ENCODE results near the gene FXYD5.

FXYD5 gene

GRCh38 chr19:35155981-35156672 is 1.6 kb downstream of the FXYD5 start:
- no peak for DNase-seq (ENCODE audit: low read depth in 2 of 2)

- DNase-seq (ENCODE audit: low read depth in 2 of 2): no peak
These were observed 2.1 kb downstream of the FXYD5 start for GRCh38 chr19:35156673-35157014.

- DNase-seq (ENCODE audit: low read depth in 2 of 2): no peak
These were observed 2.9 kb downstream of the FXYD5 start for GRCh38 chr19:35157431-35157830.

- DNase-seq (ENCODE audit: low read depth in 2 of 2): no peak
These were observed 5.1 kb downstream of the FXYD5 start for GRCh38 chr19:35159606-35160005.

GRCh38 chr19:35160629-35161433 is 6.3 kb downstream of the FXYD5 start:
- no peak for DNase-seq (ENCODE audit: low read depth in 2 of 2)

GRCh38 chr19:35161434-35161743 is 6.9 kb downstream of the FXYD5 start:
- DNase-seq (ENCODE audit: low read depth in 2 of 2): no peak

GRCh38 chr19:35162471-35163326 is 8.2 kb downstream of the FXYD5 start:
- DNase-seq (ENCODE audit: low read depth in 2 of 2): no peak

GRCh38 chr19:35164418-35164817 is 9.9 kb downstream of the FXYD5 start:
- no peak for DNase-seq (ENCODE audit: low read depth in 2 of 2)

- DNase-seq (ENCODE audit: low read depth in 2 of 2): no peak
These were observed 10.9 kb downstream of the FXYD5 start for GRCh38 chr19:35165200-35166058.

- no peak for DNase-seq (ENCODE audit: low read depth in 2 of 2)
These were observed 11.8 kb downstream of the FXYD5 start for GRCh38 chr19:35166100-35167063.

GRCh38 chr19:35167251-35168119 is 12.9 kb downstream of the FXYD5 start:
- no peak for DNase-seq (ENCODE audit: low read depth in 2 of 2)

GRCh38 chr19:35168196-35168595 is 13.7 kb downstream of the FXYD5 start:
- no peak for DNase-seq (ENCODE audit: low read depth in 2 of 2)

GRCh38 chr19:35169221-35169995 is 14.9 kb downstream of the FXYD5 start:
- no peak for DNase-seq (ENCODE audit: low read depth in 2 of 2)

- no peak for DNase-seq (ENCODE audit: low read depth in 2 of 2)
These were observed 16.0 kb downstream of the FXYD5 start for GRCh38 chr19:35170359-35171061.

- no peak for DNase-seq (ENCODE audit: low read depth in 2 of 2)
These were observed 17.2 kb downstream of the FXYD5 start for GRCh38 chr19:35171730-35172129.

- no peak for DNase-seq (ENCODE audit: low read depth in 2 of 2)
These were observed 19.7 kb downstream of the FXYD5 start for GRCh38 chr19:35174226-35174625.

GRCh38 chr19:35176181-35176570 is 21.6 kb downstream of the FXYD5 start:
- no peak for DNase-seq (ENCODE audit: low read depth in 2 of 2)
